NCI-H146 treated with DMSO at 0.1 percent for 48 hours (cell line): ENCODE data around the gene BRD4.

Source experiments
- DNase-seq: peaks from one replicate; lab custom pipeline; 2025; ENCODE audit not compliant: unreplicated experiment; lab: John Stamatoyannopoulos, UW

The BRD4 gene

GRCh38 chr19:15250640-15250993 is 81.7 kb downstream of the BRD4 start:
- no peak for DNase-seq

- DNase-seq = no peak
These were observed 82.2 kb downstream of the BRD4 start for GRCh38 chr19:15249972-15250639.

- DNase-seq = no peak
These were observed 82.8 kb downstream of the BRD4 start for GRCh38 chr19:15249528-15249874.

GRCh38 chr19:15248648-15249527 is 83.5 kb downstream of the BRD4 start:
- DNase-seq = no peak

GRCh38 chr19:15248106-15248505 is 84.2 kb downstream of the BRD4 start:
- DNase-seq = no peak

GRCh38 chr19:15247107-15248014 is 85.0 kb downstream of the BRD4 start:
- no peak for DNase-seq

GRCh38 chr19:15246198-15246481 is 86.2 kb downstream of the BRD4 start:
- DNase-seq = no peak

GRCh38 chr19:15245370-15246197 is 86.8 kb downstream of the BRD4 start:
- no peak for DNase-seq

GRCh38 chr19:15244808-15245207 is 87.5 kb downstream of the BRD4 start:
- no peak for DNase-seq

- no peak for DNase-seq
These were observed 88.1 kb downstream of the BRD4 start for GRCh38 chr19:15244106-15244803.

- DNase-seq = no peak
These were observed 88.9 kb downstream of the BRD4 start for GRCh38 chr19:15243236-15243957.

- no peak for DNase-seq
These were observed 91.0 kb downstream of the BRD4 start for GRCh38 chr19:15241259-15241910.

- no peak for DNase-seq
These were observed 91.8 kb downstream of the BRD4 start for GRCh38 chr19:15240515-15240914.

GRCh38 chr19:15239337-15239949 is 92.9 kb downstream of the BRD4 start:
- DNase-seq = no peak

- no peak for DNase-seq
These were observed 93.6 kb downstream of the BRD4 start for GRCh38 chr19:15238639-15239155.

- no peak for DNase-seq
These were observed 94.3 kb downstream of the BRD4 start for GRCh38 chr19:15237759-15238638.

GRCh38 chr19:15236886-15237285 is 95.5 kb downstream of the BRD4 start:
- no peak for DNase-seq

GRCh38 chr19:15235781-15236180 is 96.6 kb downstream of the BRD4 start:
- no peak for DNase-seq
